ENCODE results near the gene DCST1.

- no peak for TF ChIP-seq CTCF (conservative IDR thresholded peaks at IDR 0.05; ENCODE audit: low read depth, low read length)
- TF ChIP-seq EZH2 (IDR thresholded peaks at IDR 0.05; ENCODE audit: borderline replicate concordance, low read depth, low read length, poor library complexity, severe bottlenecking) = no peak
These were observed 2.7 kb upstream of the DCST1 start for GRCh38 chr1:155030899-155031298.
